Neural cell (in vitro differentiated cells): ENCODE data around the gene GJA10. TPM values are rescaled to one million over a fixed set of nuclear protein-coding genes. Genes with fewer than 3 reads are reported as not detected.
"Not testable (repeated sequence)": the region's sequence is repeated elsewhere in the genome, so short reads cannot be mapped to it uniquely, and the experiment has no call there.

ENCODE experiments used
- H2AFZ ChIP-seq: fragments of 200-600, 300-800 bp; sonication (generic), shearing (Covaris generic); 2 replicates; pipeline ENCODE4 v1.6.0; 2014; ENCODE audit warnings: low read depth, mild to moderate bottlenecking, antibody characterized with exemption, low read length, moderate library complexity
- H3F3A ChIP-seq: fragments of 200-600 bp; shearing (Covaris generic); 2 replicates; pipeline ENCODE4 v1.6.1; 2016; ENCODE audit warnings: mild to moderate bottlenecking, moderate library complexity, mixed read lengths, antibody characterized with exemption, low read length; ENCODE audit not compliant: insufficient read depth, poor library complexity, severe bottlenecking
- H3K27ac ChIP-seq: fragments of 200-600, 300-800 bp; sonication (generic), shearing (Covaris generic); 2 replicates; pipeline ENCODE4 v1.5.1; 2014; ENCODE audit warnings: mild to moderate bottlenecking, low read length, moderate library complexity
- H3K27me3 ChIP-seq: fragments of 300-800, 200-600 bp; sonication (generic), shearing (Covaris generic); 2 replicates; pipeline ENCODE4 v1.6.0; 2014; ENCODE audit warnings: mild to moderate bottlenecking, low read depth, low read length, moderate library complexity; ENCODE audit not compliant: insufficient read depth
- H3K36me3 ChIP-seq: fragments of 300-800, 200-600 bp; sonication (generic), shearing (Covaris generic); 2 replicates; pipeline ENCODE4 v1.5.1; 2014; ENCODE audit warnings: mild to moderate bottlenecking, antibody characterized with exemption, low read length, moderate library complexity; ENCODE audit not compliant: insufficient read depth
- H3K4me2 ChIP-seq: fragments of 300-800, 200-600 bp; sonication (generic), shearing (Covaris generic); 2 replicates; pipeline ENCODE4 v1.6.0; 2014; ENCODE audit warnings: mild to moderate bottlenecking, low read length
- H3K4me3 ChIP-seq: fragments of 300-800, 200-600 bp; sonication (generic), shearing (Covaris generic); 2 replicates; pipeline ENCODE4 v1.5.1; 2014; ENCODE audit warnings: mild to moderate bottlenecking, low read length, moderate library complexity
- H3K79me2 ChIP-seq: fragments of 200-600 bp; shearing (Covaris generic); replicated peaks from 2 replicates; pipeline ENCODE4 v1.6.0; 2014; ENCODE audit warnings: mild to moderate bottlenecking, low read length, moderate library complexity; ENCODE audit not compliant: insufficient read depth
- H3K9ac ChIP-seq: fragments of 300-800, 200-600 bp; sonication (generic), shearing (Covaris generic); 2 replicates; pipeline ENCODE4 v1.6.1; 2016; ENCODE audit warnings: mild to moderate bottlenecking, low read length, mixed read lengths
- H3K9me2 ChIP-seq: fragments of 200-600 bp; shearing (Covaris generic); 2 replicates; pipeline ENCODE4 v1.6.1; 2016; ENCODE audit warnings: mild to moderate bottlenecking, low read length, mixed read lengths; ENCODE audit not compliant: insufficient read depth
- H3K9me3 ChIP-seq: fragments of 200-600, 300-800 bp; sonication (generic), shearing (Covaris generic); 2 replicates; pipeline ENCODE4 v1.6.1; 2016; ENCODE audit warnings: mild to moderate bottlenecking, mixed run types, low read length, moderate library complexity, mixed read lengths
- H4K20me1 ChIP-seq: fragments of 200-600 bp; shearing (Covaris generic); 2 replicates; pipeline ENCODE4 v1.6.1; 2016; ENCODE audit warnings: mild to moderate bottlenecking, mixed run types; ENCODE audit not compliant: insufficient read depth
- CTCF ChIP-seq: fragments of 450-650 bp; IDR thresholded peaks from 2 replicates; pipeline ENCODE4 v1.5.1; 2014; ENCODE audit warnings: antibody characterized with exemption, mild to moderate bottlenecking, moderate library complexity; ENCODE audit not compliant: poor library complexity, severe bottlenecking
- EP300 ChIP-seq: fragments of 450-650 bp; conservative IDR thresholded peaks from 2 replicates; pipeline ENCODE4 v1.6.1; 2014; ENCODE audit warnings: antibody characterized with exemption, mild to moderate bottlenecking, moderate library complexity; ENCODE audit not compliant: poor library complexity, severe bottlenecking
- EZH2 ChIP-seq: fragments of 200-600, 300-800 bp; shearing (Covaris generic), sonication (generic); IDR thresholded peaks from 2 replicates; pipeline ENCODE4 v1.6.1; 2014; ENCODE audit warnings: antibody characterized with exemption, low read length, borderline replicate concordance, mild to moderate bottlenecking; ENCODE audit not compliant: insufficient read depth, poor library complexity, severe bottlenecking
- MXI1 ChIP-seq: fragments of 450-650 bp; conservative IDR thresholded peaks from 2 replicates; pipeline ENCODE4 v1.6.1; 2014; ENCODE audit warnings: antibody characterized with exemption, mild to moderate bottlenecking; ENCODE audit not compliant: poor library complexity, severe bottlenecking
- POLR2AphosphoS5 ChIP-seq: IDR thresholded peaks from 2 replicates; pipeline ENCODE4 v1.6.1; 2012
- RAD21 ChIP-seq: fragments of 450-650 bp; conservative IDR thresholded peaks from 2 replicates; pipeline ENCODE4 v1.6.1; 2014; ENCODE audit warnings: antibody characterized with exemption, mild to moderate bottlenecking, moderate library complexity
- REST ChIP-seq: IDR thresholded peaks from 2 replicates; pipeline ENCODE4 v1.6.1; 2012; ENCODE audit warnings: borderline replicate concordance
- SMC3 ChIP-seq: fragments of 450-650 bp; conservative IDR thresholded peaks from 2 replicates; pipeline ENCODE4 v1.6.1; 2014; ENCODE audit warnings: antibody characterized with exemption, mild to moderate bottlenecking, moderate library complexity; ENCODE audit not compliant: poor library complexity
- TAF1 ChIP-seq: IDR thresholded peaks from 2 replicates; pipeline ENCODE4 v1.6.1; 2012; ENCODE audit warnings: low read depth
- polyA minus RNA-seq: library from RNA; depleted of rRNA, polyadenylated mRNA; stranded (reverse); fragments of >200 nt; gene quantifications from 2 replicates; pipeline ENCODE4 v1.2.3, GENCODE V29; 2014
- polyA plus RNA-seq: library from polyadenylated mRNA; depleted of rRNA; stranded (reverse); fragments of >200 nt; gene quantifications from 2 replicates; pipeline ENCODE4 v1.2.3, GENCODE V29; 2014

The GJA10 gene
- not detected in 2 replicates for polyA plus RNA-seq
- 0.49 TPM in 1 of 2 replicates, not detected in the other for polyA minus RNA-seq

GRCh38 chr6:89894169-89894568, at the start of gene GJA10:
GJA10 (plus strand) TSS chr6:89894469; CDS start chr6:89894469, 0 bp downstream.
- H3K79me2 ChIP-seq, result no peaks in the 10 kb centered on the region
- no peaks in the 10 kb centered on the region for H3K36me3 ChIP-seq
- H2AFZ ChIP-seq, result no peak within 1 kb of the TSS
- H3K4me3 ChIP-seq, result no peak within 1 kb of the TSS
- TF ChIP-seq REST (no peak), TAF1 (no peak), EP300 (no peak)
- H3K4me2 ChIP-seq, result no peak within 1 kb of the TSS
- H3K9ac ChIP-seq, result no peak within 1 kb of the TSS
- no peaks in the 10 kb centered on the region for H3K9me2 ChIP-seq
- no peaks in the 10 kb centered on the region for H3F3A ChIP-seq
- no peaks in the 10 kb centered on the region for H3K9me3 ChIP-seq
- H3K27me3 ChIP-seq, result peaks cover 3% of the 10 kb centered on the region
- no peaks in the 10 kb centered on the region for H4K20me1 ChIP-seq
- H3K27ac ChIP-seq, result no peak within 1 kb of the TSS

- H3F3A ChIP-seq, H3K27me3 ChIP-seq, H4K20me1 ChIP-seq, H3K9me3 ChIP-seq, H3K9me2 ChIP-seq, H3K9ac ChIP-seq, H3K36me3 ChIP-seq, H3K79me2 ChIP-seq, H3K4me2 ChIP-seq, H3K27ac ChIP-seq, H2AFZ ChIP-seq, H3K4me3 ChIP-seq: not testable (repeated sequence)
Observed at GRCh38 chr6:89847513-89847912, 46.8 kb upstream of the GJA10 start.

- H3K36me3 ChIP-seq, result peaks cover 4% of the 10 kb centered on the region
Observed at GRCh38 chr6:89853068-89853467, 41.2 kb upstream of the GJA10 start.

More at GRCh38 chr6:89853068-89853467, 41.2 kb upstream of the GJA10 start:
- Histone ChIP-seq H3K4me2 (no peak overlapping the region), H3K27me3 (no peaks in the 10 kb centered on the region), H2AFZ (no peak overlapping the region), H3K79me2 (no peaks in the 10 kb centered on the region), H3K27ac (no peak overlapping the region), H3K4me3 (no peak overlapping the region), H3K9ac (no peak overlapping the region), H3K9me3 (no peaks in the 10 kb centered on the region), H3K9me2 (no peaks in the 10 kb centered on the region), H4K20me1 (no peaks in the 10 kb centered on the region), H3F3A (no peaks in the 10 kb centered on the region)
- no peak for TF ChIP-seq EP300
- no peak for TF ChIP-seq TAF1
- no peak for TF ChIP-seq CTCF
- no peak for TF ChIP-seq POLR2AphosphoS5
- no peak for TF ChIP-seq MXI1
- no peak for TF ChIP-seq REST
- TF ChIP-seq EZH2, result no peak
- no peak for TF ChIP-seq RAD21
- no peak for TF ChIP-seq SMC3
